Measurements from ENCODE around the gene TNNI3K.

The TNNI3K gene

GRCh38 chr1:74429580-74429979 lies 194.4 kb downstream of the TNNI3K start:
- H3K4me3 ChIP-seq (ENCODE audit: low read depth, low read length), result no peak overlapping the region
- no peak for TF ChIP-seq CTCF (IDR thresholded peaks at IDR 0.05; ENCODE audit: low read depth, low read length)

GRCh38 chr1:74430342-74430934 lies 195.3 kb downstream of the TNNI3K start:
- no peak for TF ChIP-seq CTCF (IDR thresholded peaks at IDR 0.05; ENCODE audit: low read depth, low read length)
- no peak overlapping the region for H3K4me3 ChIP-seq (ENCODE audit: low read depth, low read length)

- no peak overlapping the region for H3K4me3 ChIP-seq (ENCODE audit: low read depth, low read length)
- TF ChIP-seq CTCF (IDR thresholded peaks at IDR 0.05; ENCODE audit: low read depth, low read length), result no peak
Measured at GRCh38 chr1:74431531-74431930, 196.3 kb downstream of the TNNI3K start.

GRCh38 chr1:74432325-74432724 lies 197.1 kb downstream of the TNNI3K start:
- no peak for TF ChIP-seq CTCF (IDR thresholded peaks at IDR 0.05; ENCODE audit: low read depth, low read length)
- H3K4me3 ChIP-seq (ENCODE audit: low read depth, low read length), result no peak overlapping the region

GRCh38 chr1:74434321-74434720 lies 199.1 kb downstream of the TNNI3K start:
- TF ChIP-seq CTCF (IDR thresholded peaks at IDR 0.05; ENCODE audit: low read depth, low read length), result no peak

GRCh38 chr1:74436078-74436477 lies 200.9 kb downstream of the TNNI3K start:
- no peak overlapping the region for H3K4me3 ChIP-seq (ENCODE audit: low read depth, low read length)
- no peak for TF ChIP-seq CTCF (IDR thresholded peaks at IDR 0.05; ENCODE audit: low read depth, low read length)

More at GRCh38 chr1:74434321-74434720, 199.1 kb downstream of the TNNI3K start:
- H3K4me3 ChIP-seq (ENCODE audit: low read depth, low read length), result no peak overlapping the region

GRCh38 chr1:74437035-74437434 lies 201.8 kb downstream of the TNNI3K start:
- no peak overlapping the region for H3K4me3 ChIP-seq (ENCODE audit: low read depth, low read length)
- no peak for TF ChIP-seq CTCF (IDR thresholded peaks at IDR 0.05; ENCODE audit: low read depth, low read length)
